ENCODE results near the gene ATP1A2.
A peak's percentile ranks its signal among the peaks of the same experiment; 100 is the strongest.

ATP1A2 gene

GRCh38 chr1:160146107-160146506 is 30.5 kb downstream of the ATP1A2 start:
- no peak for DNase-seq (ENCODE audit: low read depth in 2 of 2)

- no peak for DNase-seq (ENCODE audit: low read depth in 2 of 2)
Measured at GRCh38 chr1:160148121-160148520, 32.6 kb downstream of the ATP1A2 start.

GRCh38 chr1:160149233-160149632 is 33.7 kb downstream of the ATP1A2 start:
- DNase-seq (ENCODE audit: low read depth in 2 of 2), result no peak

GRCh38 chr1:160149716-160150115 is 34.2 kb downstream of the ATP1A2 start:
- DNase-seq (ENCODE audit: low read depth in 2 of 2), result no peak

GRCh38 chr1:160151303-160151702 is 35.7 kb downstream of the ATP1A2 start, which contains the start of gene ATP1A4:
TSS of gene ATP1A4 (plus strand) at chr1:160151603. CDS start at chr1:160152041, 438 bp downstream.
- no peak for DNase-seq (ENCODE audit: low read depth in 2 of 2)

GRCh38 chr1:160154790-160155189 is 39.2 kb downstream of the ATP1A2 start:
- no peak for DNase-seq (ENCODE audit: low read depth in 2 of 2)

GRCh38 chr1:160156361-160156760 is 40.8 kb downstream of the ATP1A2 start:
- DNase-seq (ENCODE audit: low read depth in 2 of 2), result no peak

GRCh38 chr1:160157174-160157573 is 41.6 kb downstream of the ATP1A2 start:
- DNase-seq (ENCODE audit: low read depth in 2 of 2), result no peak

- DNase-seq (ENCODE audit: low read depth in 2 of 2), result no peak
Measured at GRCh38 chr1:160158031-160158430, 42.5 kb downstream of the ATP1A2 start.

GRCh38 chr1:160158534-160158933 is 43.0 kb downstream of the ATP1A2 start:
- no peak for DNase-seq (ENCODE audit: low read depth in 2 of 2)

GRCh38 chr1:160159846-160160245 is 44.3 kb downstream of the ATP1A2 start:
- DNase-seq (ENCODE audit: low read depth in 2 of 2), result no peak

GRCh38 chr1:160161965-160162705 is 46.6 kb downstream of the ATP1A2 start:
- DNase-seq (ENCODE audit: low read depth in 2 of 2), result no peak

GRCh38 chr1:160162931-160163330 is 47.4 kb downstream of the ATP1A2 start:
- no peak for DNase-seq (ENCODE audit: low read depth in 2 of 2)

GRCh38 chr1:160163615-160164014 is 48.1 kb downstream of the ATP1A2 start:
- DNase-seq (ENCODE audit: low read depth in 2 of 2), result no peak

- DNase-seq (ENCODE audit: low read depth in 2 of 2), result no peak
Measured at GRCh38 chr1:160164121-160164520, 48.6 kb downstream of the ATP1A2 start.

GRCh38 chr1:160166166-160166868 is 50.8 kb downstream of the ATP1A2 start:
- no peak for DNase-seq (ENCODE audit: low read depth in 2 of 2)

GRCh38 chr1:160167056-160167455 is 51.5 kb downstream of the ATP1A2 start:
- DNase-seq (ENCODE audit: low read depth in 2 of 2), result no peak

GRCh38 chr1:160167580-160167979 is 52.0 kb downstream of the ATP1A2 start:
- DNase-seq (ENCODE audit: low read depth in 2 of 2), result no peak

GRCh38 chr1:160168016-160168415 is 52.5 kb downstream of the ATP1A2 start:
- DNase-seq (ENCODE audit: low read depth in 2 of 2), result no peak

- DNase-seq (ENCODE audit: low read depth in 2 of 2), result no peak
Measured at GRCh38 chr1:160168609-160169369, 53.2 kb downstream of the ATP1A2 start.

- peak in 1 of 2 donors; percentile 9 for DNase-seq (ENCODE audit: low read depth in 2 of 2)
Measured at GRCh38 chr1:160169553-160170399, 54.2 kb downstream of the ATP1A2 start.

- DNase-seq (ENCODE audit: low read depth in 2 of 2), result no peak
Measured at GRCh38 chr1:160171354-160171753, 55.8 kb downstream of the ATP1A2 start.

Measured in stimulated activated CD4-positive, alpha-beta T cell treated with anti-CD3 and anti-CD28 coated beads, Interleukin-4, amount 100 ng/mL, for 48 hours (primary cell).